Measurements from ENCODE around the gene TOPBP1. TPM values are rescaled to one million over a fixed set of nuclear protein-coding genes. Genes with fewer than 3 reads are reported as not detected.
"Not testable (repeated sequence)": the region's sequence is repeated elsewhere in the genome, so short reads cannot be mapped to it uniquely, and the experiment has no call there.

The TOPBP1 gene
- total RNA-seq, 2 donors from 2014 or later: 110 to 112 TPM

GRCh38 chr3:133568294-133569014 lies 93.3 kb downstream of the TOPBP1 start:
- H3K27ac Mint-ChIP-seq: no peak overlapping the region
- no peak for DNase-seq (ENCODE audit: low spot score in 2 of 2)
- no peak for ATAC-seq
- H3K9me3 Mint-ChIP-seq: no peaks in the 10 kb centered on the region
- no peaks in the 10 kb centered on the region for H3K36me3 Mint-ChIP-seq

- Mint-ChIP-seq H3K36me3 (no peaks in the 10 kb centered on the region), H3K27ac (peak overlapping the region in 1 of 2 donors; percentile 39), H3K9me3 (no peaks in the 10 kb centered on the region)
- DNase-seq (ENCODE audit: low spot score in 2 of 2) (no peak), ATAC-seq (no peak)
Observed at GRCh38 chr3:133563816-133564215, 97.9 kb downstream of the TOPBP1 start.

DNA sequence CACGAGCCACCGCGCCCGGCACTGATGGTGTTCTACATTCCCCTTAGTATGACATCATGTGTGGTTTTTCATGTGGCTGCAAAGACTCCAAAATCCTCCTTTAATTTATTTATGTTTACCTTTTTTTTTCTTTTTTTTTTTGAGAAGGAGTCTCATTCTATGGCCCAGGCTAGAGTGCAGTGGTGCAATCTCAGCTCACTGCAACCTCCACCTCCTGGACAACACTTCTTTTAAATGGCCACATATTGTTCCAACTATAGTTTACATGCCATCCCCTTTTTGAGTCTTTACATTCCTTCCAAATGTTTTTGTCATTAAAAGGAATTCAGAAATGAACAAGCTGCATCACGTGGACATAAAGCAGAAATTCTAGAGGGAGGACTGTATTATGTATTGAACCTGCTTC lies 98.6 kb downstream of the TOPBP1 start:
- Mint-ChIP-seq H3K9me3 (peaks cover 0 to 2% of the 10 kb centered on the region in 2 donors), H3K27ac (no peak overlapping the region), H3K36me3 (peaks cover 0 to 4% of the 10 kb centered on the region in 2 donors)
- no peak for DNase-seq (ENCODE audit: low spot score in 2 of 2)
- ATAC-seq: no peak

- Mint-ChIP-seq H3K9me3 (peaks cover 0 to 2% of the 10 kb centered on the region in 2 donors), H3K36me3 (peaks cover 0 to 4% of the 10 kb centered on the region in 2 donors), H3K27ac (peak overlapping the region in 1 of 2 donors; percentile 65)
- no peak for DNase-seq (ENCODE audit: low spot score in 2 of 2)
- ATAC-seq: no peak
Observed at GRCh38 chr3:133562376-133562775, 99.4 kb downstream of the TOPBP1 start.

GRCh38 chr3:133561679-133562078 lies 100.1 kb downstream of the TOPBP1 start:
- DNase-seq (ENCODE audit: low spot score in 2 of 2) (no peak), ATAC-seq (no peak)
- Mint-ChIP-seq H3K27ac (no peak overlapping the region), H3K36me3 (peaks cover 0 to 4% of the 10 kb centered on the region in 2 donors), H3K9me3 (peaks cover 0 to 2% of the 10 kb centered on the region in 2 donors)

- H3K9me3 Mint-ChIP-seq; ATAC-seq; H3K36me3 Mint-ChIP-seq; H3K27ac Mint-ChIP-seq; DNase-seq (ENCODE audit: low spot score in 2 of 2): not testable (repeated sequence)
Observed at GRCh38 chr3:133551589-133551988, 110.2 kb downstream of the TOPBP1 start.

Other genes with a start within 250 kb of the TOPBP1 start
- 100 to 1,000 TPM; 195 to 200 TPM for gene CDV3, start 88.3 kb downstream of the TOPBP1 start, total RNA-seq
- under 1 TPM; 0.47 to 0.93 TPM for gene TF, start 84.5 kb upstream of the TOPBP1 start, total RNA-seq
- gene SRPRB, start 143.9 kb upstream of the TOPBP1 start, total RNA-seq: 10 to 100 TPM; 30.6 to 50.1 TPM
- gene RAB6B, start 233.9 kb upstream of the TOPBP1 start, total RNA-seq: 1 to 10 TPM in 1 of 2 donors, under 1 TPM in 1; 0.16 to 2.2 TPM

Data from activated naive CD4-positive, alpha-beta T cell treated with anti-CD3 and anti-CD28 coated beads, Interleukin-2, amount 50 U/mL, for 72 hours (primary cell).